ENCODE measurements around the gene GLP2R.

GRCh38 chr17:9837551-9838471 lies 12.1 kb downstream of the GLP2R start:
- TF ChIP-seq CTCF (IDR thresholded peaks at IDR 0.05), result no peak
- no peak for TF ChIP-seq MAX (IDR thresholded peaks at IDR 0.05; ENCODE audit: low read depth)
- TF ChIP-seq RFX5 (IDR thresholded peaks at IDR 0.05; ENCODE audit: low read length), result no peak
- no peak for TF ChIP-seq PBX3 (IDR thresholded peaks at IDR 0.05)
- no peak for TF ChIP-seq ZBTB33 (IDR thresholded peaks at IDR 0.05; ENCODE audit: borderline replicate concordance, low read depth)
